Cardiac fibroblast (primary cell): ENCODE data around the gene OMP.

Experiments
- DNase-seq, 2 donors: peaks; one replicate each; pipeline versions ENCODE4 v3.0.0 to v3.0.0-alpha.2; 2010; ENCODE audit warnings: low read depth in 2 of 2
- H3K4me3 ChIP-seq, 2 donors: replicated peaks in 1 of 2; 1 replicate in 1 of 2; 2 replicates in 1 of 2; pipeline ENCODE4 v1.5.1; 2011; ENCODE audit warnings: low read depth in 2 of 2, low read length in 2 of 2, mild to moderate bottlenecking in 2 of 2, moderate library complexity in 1 of 2
- CTCF ChIP-seq: IDR thresholded peaks from one replicate; pipeline ENCODE4 v1.5.1; 2011; ENCODE audit warnings: low read depth, mild to moderate bottlenecking, low read length, inconsistent platforms

OMP gene

GRCh38 chr11:77147668-77148321 is 45.2 kb downstream of the OMP start:
- no peak for DNase-seq
- H3K4me3 ChIP-seq = no peak overlapping the region
- no peak for TF ChIP-seq CTCF

- H3K4me3 ChIP-seq = no peak overlapping the region
- DNase-seq = no peak
- TF ChIP-seq CTCF = no peak
Measured at GRCh38 chr11:77148963-77149715, 46.5 kb downstream of the OMP start.

GRCh38 chr11:77149716-77150392 is 47.2 kb downstream of the OMP start:
- DNase-seq = no peak
- no peak for TF ChIP-seq CTCF
- H3K4me3 ChIP-seq = no peak overlapping the region

GRCh38 chr11:77150836-77151235 is 48.2 kb downstream of the OMP start:
- DNase-seq = no peak
- no peak overlapping the region for H3K4me3 ChIP-seq
- TF ChIP-seq CTCF = no peak

GRCh38 chr11:77151804-77152509 is 49.3 kb downstream of the OMP start:
- TF ChIP-seq CTCF = no peak

GRCh38 chr11:77152846-77153245 is 50.2 kb downstream of the OMP start:
- no peak for TF ChIP-seq CTCF
- no peak overlapping the region for H3K4me3 ChIP-seq
- DNase-seq = peak in 1 of 2 donors; percentile 54

More at GRCh38 chr11:77151804-77152509, 49.3 kb downstream of the OMP start:
- no peak overlapping the region for H3K4me3 ChIP-seq
- DNase-seq = peak in 1 of 2 donors; percentile 14
